ENCODE data around the gene LTB. TPM values are rescaled to one million over a fixed set of nuclear protein-coding genes. Genes with fewer than 3 reads are reported as not detected.
A peak's percentile ranks its signal among the peaks of the same experiment; 100 is the strongest.

LTB gene
- total and polyA plus RNA-seq, 4 experiments from 2014 or later = 802 to 3,276 (median 1,633) TPM

GRCh38 chr6:31577579-31577966 lies 4.7 kb downstream of the LTB start:
- H3K9me3 ChIP-seq (ENCODE audit: control insufficient read depth in 1 of 2, low read length in 2 of 2) = no peaks in the 10 kb centered on the region
- CTCF ChIA-PET (ENCODE audit: partially characterized antibody) = interaction anchor here (1.1 to 19.7 kb wide), 4 partner anchors 16 to 252 kb away, joined by 5 to 962 read pairs (median 300); partner anchors contain the start of genes ATP6V1G2, LST1, NCR3 and NFKBIL1
- POLR2A ChIA-PET (ENCODE audit: partially characterized antibody) = interaction anchor here (0.5 to 52.5 kb wide), 12 partner anchors 5 to 285 kb away, joined by 3 to 3597 read pairs (median 6); partner anchors contain the start of genes ATP6V1G2, BAG6, DDX39B and GPANK1
- peaks cover 44 to 97% (median 61%) of the 10 kb centered on the region in 4 donors for H3K4me1 Mint-ChIP-seq
- peaks cover 51 to 64% of the 10 kb centered on the region in 2 donors for H3K36me3 Mint-ChIP-seq
- no peak for DNase-seq
- peak overlapping the region; percentile 87 to 99 for H3K4me3 ChIP-seq (ENCODE audit: low read length in 2 of 2)
- H3K36me3 ChIP-seq (ENCODE audit: insufficient read depth, low read length) = peaks cover 12% of the 10 kb centered on the region
- no peaks in the 10 kb centered on the region for H3K27me3 ChIP-seq (ENCODE audit: insufficient read depth, low read length)
- peaks cover 0 to under 1% (median 0%) of the 10 kb centered on the region in 8 donors for H3K9me3 Mint-ChIP-seq
- peak overlapping the region; percentile 96 to 100 (median 99) for H3K27ac Mint-ChIP-seq
- no peaks in the 10 kb centered on the region for H3K27me3 Mint-ChIP-seq
- peak overlapping the region; percentile 88 to 100 (median 98) for H3K4me3 Mint-ChIP-seq
- H3K27ac ChIP-seq (ENCODE audit: low read depth, low read length) = peak overlapping the region; percentile 83
- peaks cover 67% of the 10 kb centered on the region for H3K4me1 ChIP-seq (ENCODE audit: insufficient read depth, low read length)
- intact Hi-C loops (cut with micrococcal nuclease) = no loop called here

- intact Hi-C loops (cut with micrococcal nuclease) = loop anchor here (1.0 kb wide), 1 partner anchor 9 kb away; no protein-coding TSS in a partner anchor
- Histone ChIP-seq H3K9me3 (ENCODE audit: control insufficient read depth in 1 of 2, low read length in 2 of 2) (no peaks in the 10 kb centered on the region), H3K4me3 (ENCODE audit: low read length in 2 of 2) (peak overlapping the region; percentile 87 to 99), H3K36me3 (ENCODE audit: insufficient read depth, low read length) (peaks cover 12% of the 10 kb centered on the region), H3K27ac (ENCODE audit: low read depth, low read length) (peak overlapping the region; percentile 83), H3K4me1 (ENCODE audit: insufficient read depth, low read length) (peaks cover 67% of the 10 kb centered on the region), H3K27me3 (ENCODE audit: insufficient read depth, low read length) (no peaks in the 10 kb centered on the region)
- peak overlapping the region; percentile 88 to 100 (median 98) for H3K4me3 Mint-ChIP-seq
- CTCF ChIA-PET (ENCODE audit: partially characterized antibody) = interaction anchor here (1.1 to 19.7 kb wide), 4 partner anchors 16 to 253 kb away, joined by 5 to 962 read pairs (median 300); partner anchors contain the start of genes ATP6V1G2, LST1, NCR3 and NFKBIL1
- H3K27me3 Mint-ChIP-seq = no peaks in the 10 kb centered on the region
- peaks cover 0 to 4% (median 0%) of the 10 kb centered on the region in 8 donors for H3K9me3 Mint-ChIP-seq
- peaks cover 46 to 65% of the 10 kb centered on the region in 2 donors for H3K36me3 Mint-ChIP-seq
- POLR2A ChIA-PET (ENCODE audit: partially characterized antibody) = interaction anchor here (0.5 to 52.5 kb wide), 17 partner anchors 6 to 321 kb away, joined by 3 to 3597 read pairs (median 4); partner anchors contain the start of genes ATP6V1G2, BAG6, C6orf47 and DDX39B
- DNase-seq = peak in 4 of 5 donors; percentile 49 to 64 (median 58)
- H3K4me1 Mint-ChIP-seq = peaks cover 47 to 97% (median 62%) of the 10 kb centered on the region in 4 donors
- H3K27ac Mint-ChIP-seq = peak overlapping the region; percentile 96 to 100 (median 99)
Measured at GRCh38 chr6:31576897-31577578, 5.2 kb downstream of the LTB start.

GRCh38 chr6:31575952-31576685 lies 6.1 kb downstream of the LTB start:
- peak in 1 of 5 donors; percentile 54 for DNase-seq
- CTCF ChIA-PET (ENCODE audit: partially characterized antibody) = interaction anchor here (0.5 to 19.7 kb wide), 7 partner anchors 17 to 254 kb away, joined by 3 to 962 read pairs (median 5); partner anchors contain the start of genes ATP6V1G2, DDX39B, LST1 and NCR3
- no peaks in the 10 kb centered on the region for H3K27me3 ChIP-seq (ENCODE audit: insufficient read depth, low read length)
- peaks cover 55 to 97% (median 70%) of the 10 kb centered on the region in 4 donors for H3K4me1 Mint-ChIP-seq
- H3K36me3 Mint-ChIP-seq = peaks cover 37 to 58% of the 10 kb centered on the region in 2 donors
- peak overlapping the region; percentile 96 to 100 (median 99) for H3K27ac Mint-ChIP-seq
- peaks cover 0 to 4% (median 0%) of the 10 kb centered on the region in 8 donors for H3K9me3 Mint-ChIP-seq
- peak overlapping the region; percentile 88 to 100 (median 98) for H3K4me3 Mint-ChIP-seq
- POLR2A ChIA-PET (ENCODE audit: partially characterized antibody) = interaction anchor here (0.6 to 52.5 kb wide), 22 partner anchors 6 to 1270 kb away, joined by 3 to 3597 read pairs (median 4); partner anchors contain the start of genes ABHD16A, ATP6V1G2, BAG6 and C6orf47
- H3K4me3 ChIP-seq (ENCODE audit: low read length in 2 of 2) = peak overlapping the region; percentile 87 to 99
- H3K27ac ChIP-seq (ENCODE audit: low read depth, low read length) = peak overlapping the region; percentile 83
- H3K9me3 ChIP-seq (ENCODE audit: control insufficient read depth in 1 of 2, low read length in 2 of 2) = no peaks in the 10 kb centered on the region
- H3K4me1 ChIP-seq (ENCODE audit: insufficient read depth, low read length) = peaks cover 75% of the 10 kb centered on the region
- peaks cover 12% of the 10 kb centered on the region for H3K36me3 ChIP-seq (ENCODE audit: insufficient read depth, low read length)
- intact Hi-C loops (cut with micrococcal nuclease) = loop anchor here (1.0 kb wide), 1 partner anchor 8 kb away; no protein-coding TSS in a partner anchor
- H3K27me3 Mint-ChIP-seq = no peaks in the 10 kb centered on the region

- ChIA-PET POLR2A (ENCODE audit: partially characterized antibody) (interaction anchor here (0.6 to 52.5 kb wide), 15 partner anchors 7 to 1270 kb away, joined by 3 to 3597 read pairs (median 5); partner anchors contain the start of genes ABHD16A, ATP6V1G2, BAG6 and DDX39B), CTCF (ENCODE audit: partially characterized antibody) (interaction anchor here (0.5 to 19.7 kb wide), 7 partner anchors 18 to 255 kb away, joined by 3 to 962 read pairs (median 6); partner anchors contain the start of genes ATP6V1G2, DDX39B, LST1 and NCR3)
- peak; percentile 71 to 92 (median 74) for DNase-seq
- H3K27me3 Mint-ChIP-seq = no peaks in the 10 kb centered on the region
- peaks cover 0 to 4% (median 0%) of the 10 kb centered on the region in 8 donors for H3K9me3 Mint-ChIP-seq
- intact Hi-C loops (cut with micrococcal nuclease) = no loop called here
- Histone ChIP-seq H3K27ac (ENCODE audit: low read depth, low read length) (peak within 1 kb of the TSS; percentile 83), H3K9me3 (ENCODE audit: control insufficient read depth in 1 of 2, low read length in 2 of 2) (no peaks in the 10 kb centered on the region), H3K4me3 (ENCODE audit: low read length in 2 of 2) (peak within 1 kb of the TSS; percentile 87 to 99), H3K27me3 (ENCODE audit: insufficient read depth, low read length) (no peaks in the 10 kb centered on the region), H3K36me3 (ENCODE audit: insufficient read depth, low read length) (peaks cover 12% of the 10 kb centered on the region), H3K4me1 (ENCODE audit: insufficient read depth, low read length) (peaks cover 82% of the 10 kb centered on the region)
- peaks cover 58 to 97% (median 73%) of the 10 kb centered on the region in 4 donors for H3K4me1 Mint-ChIP-seq
- H3K27ac Mint-ChIP-seq = peak within 1 kb of the TSS; percentile 96 to 100 (median 99)
- H3K36me3 Mint-ChIP-seq = peaks cover 30 to 52% of the 10 kb centered on the region in 2 donors
- H3K4me3 Mint-ChIP-seq = peak within 1 kb of the TSS; percentile 88 to 100 (median 98)
Measured at GRCh38 chr6:31575335-31575901, 6.8 kb downstream of the LTB start, which contains the start of gene TNF. Gene TNF (plus strand): TSS chr6:31575565. CDS start chr6:31575742, 177 bp downstream.

- CTCF ChIA-PET (ENCODE audit: partially characterized antibody) = interaction anchor here (1.0 to 19.7 kb wide), 6 partner anchors 19 to 256 kb away, joined by 3 to 962 read pairs (median 10); partner anchors contain the start of genes ATP6V1G2, DDX39B, LST1 and NCR3
- Mint-ChIP-seq H3K36me3 (peaks cover 27 to 45% of the 10 kb centered on the region in 2 donors), H3K27me3 (no peaks in the 10 kb centered on the region), H3K4me1 (peaks cover 62 to 97% (median 75%) of the 10 kb centered on the region in 4 donors), H3K27ac (peak overlapping the region; percentile 96 to 100 (median 99)), H3K4me3 (peak overlapping the region; percentile 88 to 100 (median 98)), H3K9me3 (peaks cover 0 to 4% (median 0%) of the 10 kb centered on the region in 8 donors)
- POLR2A ChIA-PET (ENCODE audit: partially characterized antibody) = interaction anchor here (0.6 to 52.5 kb wide), 10 partner anchors 8 to 377 kb away, joined by 3 to 3597 read pairs (median 5); partner anchors contain the start of genes ABHD16A, ATP6V1G2, BAG6 and DDX39B
- peak overlapping the region; percentile 87 to 99 for H3K4me3 ChIP-seq (ENCODE audit: low read length in 2 of 2)
- peaks cover 12% of the 10 kb centered on the region for H3K36me3 ChIP-seq (ENCODE audit: insufficient read depth, low read length)
- H3K27me3 ChIP-seq (ENCODE audit: insufficient read depth, low read length) = no peaks in the 10 kb centered on the region
- H3K4me1 ChIP-seq (ENCODE audit: insufficient read depth, low read length) = peaks cover 82% of the 10 kb centered on the region
- H3K27ac ChIP-seq (ENCODE audit: low read depth, low read length) = peak overlapping the region; percentile 83
- peak in 1 of 5 donors; percentile 33 for DNase-seq
- H3K9me3 ChIP-seq (ENCODE audit: control insufficient read depth in 1 of 2, low read length in 2 of 2) = no peaks in the 10 kb centered on the region
- intact Hi-C loops (cut with micrococcal nuclease) = no loop called here
Measured at GRCh38 chr6:31574106-31575061, 7.8 kb downstream of the LTB start.
